Keratinocyte (primary cell): ENCODE results near the gene EPB41.

Experiments
- EZH2 ChIP-seq: IDR thresholded peaks from one replicate; pipeline ENCODE4 v1.6.1; 2012; ENCODE audit warnings: inconsistent platforms, mild to moderate bottlenecking, low read length, moderate library complexity
- TF ChIP-seq, protein P1 (sequence below), 3 experiments: IDR thresholded peaks in 1 of 3; conservative IDR thresholded peaks in 1 of 3; optimal IDR thresholded peaks in 1 of 3; 2 replicates in 2 of 3; 3 replicates in 1 of 3; pipeline versions ENCODE3 to v1.5.1; 2011; ENCODE audit warnings: low read length in 3 of 3, mild to moderate bottlenecking in 3 of 3, moderate library complexity in 2 of 3, control low read depth in 1 of 3, inconsistent platforms in 1 of 3; ENCODE audit not compliant: insufficient read depth in 2 of 3; ENCODE audit errors: extremely low read depth in 1 of 3

- TF ChIP-seq, protein P1, sequence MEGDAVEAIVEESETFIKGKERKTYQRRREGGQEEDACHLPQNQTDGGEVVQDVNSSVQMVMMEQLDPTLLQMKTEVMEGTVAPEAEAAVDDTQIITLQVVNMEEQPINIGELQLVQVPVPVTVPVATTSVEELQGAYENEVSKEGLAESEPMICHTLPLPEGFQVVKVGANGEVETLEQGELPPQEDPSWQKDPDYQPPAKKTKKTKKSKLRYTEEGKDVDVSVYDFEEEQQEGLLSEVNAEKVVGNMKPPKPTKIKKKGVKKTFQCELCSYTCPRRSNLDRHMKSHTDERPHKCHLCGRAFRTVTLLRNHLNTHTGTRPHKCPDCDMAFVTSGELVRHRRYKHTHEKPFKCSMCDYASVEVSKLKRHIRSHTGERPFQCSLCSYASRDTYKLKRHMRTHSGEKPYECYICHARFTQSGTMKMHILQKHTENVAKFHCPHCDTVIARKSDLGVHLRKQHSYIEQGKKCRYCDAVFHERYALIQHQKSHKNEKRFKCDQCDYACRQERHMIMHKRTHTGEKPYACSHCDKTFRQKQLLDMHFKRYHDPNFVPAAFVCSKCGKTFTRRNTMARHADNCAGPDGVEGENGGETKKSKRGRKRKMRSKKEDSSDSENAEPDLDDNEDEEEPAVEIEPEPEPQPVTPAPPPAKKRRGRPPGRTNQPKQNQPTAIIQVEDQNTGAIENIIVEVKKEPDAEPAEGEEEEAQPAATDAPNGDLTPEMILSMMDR (optimal IDR thresholded peaks at IDR 0.05 in 1 of 3, IDR thresholded peaks at IDR 0.05 in 1 of 3, conservative IDR thresholded peaks at IDR 0.05 in 1 of 3; ENCODE audit: extremely low read depth in 1 of 3, insufficient read depth in 2 of 3, low read length in 3 of 3), result no peak
- TF ChIP-seq EZH2, result no peak
Measured at GRCh38 chr1:28915031-28915895, 894 bp downstream of the EPB41 start.
